Trophoblast cell (in vitro differentiated cells and primary cell): ENCODE results near the gene GNB5.
A peak's percentile ranks its signal among the peaks of the same experiment; 100 is the strongest.

Experiments
- DNase-seq, 2 donors: peaks; one replicate each; pipeline ENCODE4 v3.0.0-alpha.2; 2016
- H2AFZ ChIP-seq: 2 replicates; pipeline ENCODE4 v1.6.1; 2013; ENCODE audit warnings: low read length, moderate library complexity, mild to moderate bottlenecking; ENCODE audit not compliant: insufficient read depth, poor library complexity
- H2AK5ac ChIP-seq: 2 replicates; pipeline ENCODE4 v1.6.1; 2013; ENCODE audit warnings: mild to moderate bottlenecking, low read length
- H2BK120ac ChIP-seq: 2 replicates; pipeline ENCODE4 v1.6.1; 2013; ENCODE audit warnings: low read length, mild to moderate bottlenecking, moderate library complexity; ENCODE audit not compliant: insufficient read depth, poor library complexity
- H2BK12ac ChIP-seq: 2 replicates; pipeline ENCODE4 v1.6.1; 2013; ENCODE audit warnings: mild to moderate bottlenecking, low read length, moderate library complexity
- H2BK5ac ChIP-seq: 2 replicates; pipeline ENCODE4 v1.6.1; 2013; ENCODE audit warnings: low read length, low read depth, moderate library complexity, mild to moderate bottlenecking; ENCODE audit not compliant: poor library complexity
- H3K14ac ChIP-seq: 2 replicates; pipeline ENCODE4 v1.6.1; 2013; ENCODE audit warnings: mild to moderate bottlenecking, low read length
- H3K18ac ChIP-seq: 2 replicates; pipeline ENCODE4 v1.6.1; 2013; ENCODE audit warnings: mild to moderate bottlenecking, low read length
- H3K23ac ChIP-seq: 2 replicates; pipeline ENCODE4 v1.6.1; 2013; ENCODE audit warnings: low read length
- H3K27ac ChIP-seq: 2 replicates; pipeline ENCODE4 v1.5.1; 2013; ENCODE audit warnings: low read depth, mild to moderate bottlenecking, inconsistent platforms, low read length, moderate library complexity
- H3K27me3 ChIP-seq: 2 replicates; pipeline ENCODE4 v1.6.1; 2013; ENCODE audit warnings: inconsistent platforms, mild to moderate bottlenecking, low read length, moderate library complexity; ENCODE audit not compliant: insufficient read depth
- H3K36me3 ChIP-seq, 2 experiments: 1 replicate in 1 of 2; 2 replicates in 1 of 2; pipeline ENCODE4 v1.6.1; 2013; ENCODE audit warnings: low read length in 2 of 2, mild to moderate bottlenecking in 2 of 2, moderate library complexity in 1 of 2; ENCODE audit not compliant: insufficient read depth in 2 of 2, control insufficient read depth in 1 of 2
- H3K4ac ChIP-seq: 2 replicates; pipeline ENCODE4 v1.6.1; 2013; ENCODE audit warnings: low read depth, mild to moderate bottlenecking, low read length, moderate library complexity
- H3K4me1 ChIP-seq, 2 experiments: 1 replicate in 1 of 2; 2 replicates in 1 of 2; pipeline ENCODE4 v1.6.1; 2013; ENCODE audit warnings: low read length in 2 of 2, mild to moderate bottlenecking in 2 of 2, moderate library complexity in 1 of 2; ENCODE audit not compliant: insufficient read depth in 2 of 2, control insufficient read depth in 1 of 2
- H3K4me2 ChIP-seq: 2 replicates; pipeline ENCODE4 v1.6.1; 2013; ENCODE audit warnings: inconsistent platforms, mild to moderate bottlenecking, low read length, moderate library complexity
- H3K4me3 ChIP-seq: 2 replicates; pipeline ENCODE4 v1.5.1; 2013; ENCODE audit warnings: mild to moderate bottlenecking, low read depth, low read length, inconsistent platforms
- H3K79me1 ChIP-seq: one replicate; pipeline ENCODE4 v1.6.1; 2013; ENCODE audit warnings: low read length
- H3K79me2 ChIP-seq: 2 replicates; pipeline ENCODE4 v1.6.1; 2013; ENCODE audit warnings: low read length, mild to moderate bottlenecking; ENCODE audit not compliant: control insufficient read depth, insufficient read depth, poor library complexity
- H3K9ac ChIP-seq: 2 replicates; pipeline ENCODE4 v1.6.1; 2013; ENCODE audit warnings: mild to moderate bottlenecking, low read length
- H3K9me3 ChIP-seq: 2 replicates; pipeline ENCODE4 v1.6.1; 2013; ENCODE audit warnings: low read depth, mild to moderate bottlenecking, control low read depth, inconsistent platforms, low read length; ENCODE audit not compliant: insufficient read depth
- H4K12ac ChIP-seq: 2 replicates; pipeline ENCODE4 v1.6.1; 2013; ENCODE audit warnings: low read depth, mild to moderate bottlenecking, low read length, moderate library complexity
- H4K8ac ChIP-seq: 2 replicates; pipeline ENCODE4 v1.6.1; 2013; ENCODE audit warnings: low read depth, mild to moderate bottlenecking, low read length, moderate library complexity
- H4K91ac ChIP-seq: one replicate; pipeline ENCODE4 v1.6.1; 2013; ENCODE audit warnings: low read depth, mild to moderate bottlenecking, low read length, moderate library complexity
- WGBS: extraction: QIAGEN DNeasy Blood & Tissue Kit; methylation state at CpG from one replicate; pipeline ENCODE4 v1.1.7; 2013; ENCODE audit warnings: missing lambda C conversion rate; ENCODE audit not compliant: insufficient read length, insufficient coverage; ENCODE audit errors: extremely low coverage; 5-methylcytosine and 5-hydroxymethylcytosine counted together

The GNB5 gene

DNA sequence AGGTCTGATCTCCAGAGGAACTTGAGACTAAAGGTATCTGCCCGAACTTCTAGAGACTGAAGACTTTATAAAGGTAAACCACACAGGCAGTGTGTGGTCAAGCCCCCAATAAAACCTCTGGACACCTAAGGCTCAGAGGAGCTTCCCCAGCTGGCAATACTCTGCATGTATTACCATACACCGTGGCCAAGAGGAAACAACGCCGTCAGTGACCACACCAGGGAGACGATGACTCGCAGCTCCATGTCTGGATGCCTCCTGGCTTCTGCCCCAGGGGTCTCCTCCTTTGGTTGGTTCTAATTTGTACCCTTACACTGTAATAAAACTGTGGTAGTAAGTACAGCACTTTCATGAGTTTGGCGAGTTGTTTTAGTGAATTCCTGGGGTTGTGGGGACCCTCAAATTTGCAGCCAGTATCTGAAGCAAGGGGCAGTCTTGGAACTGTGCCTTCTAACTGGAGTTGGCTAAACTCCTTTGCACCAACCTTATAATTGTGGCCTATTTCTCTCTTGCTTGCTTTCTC lies 46.5 kb downstream of the GNB5 start:
- peak; percentile 20 to 30 for DNase-seq
- Histone ChIP-seq H3K4me1 (peaks cover 5 to 6% of the 10 kb centered on the region in 2 experiments), H2BK120ac (peak overlapping the region; percentile 48), H3K4ac (no peak overlapping the region), H3K36me3 (peaks cover 3 to 4% of the 10 kb centered on the region in 2 experiments), H4K91ac (no peak overlapping the region), H3K9ac (no peak overlapping the region), H3K4me2 (peak overlapping the region; percentile 1), H2BK12ac (peak overlapping the region; percentile 19), H4K12ac (no peak overlapping the region), H4K8ac (no peak overlapping the region), H2BK5ac (peak overlapping the region; percentile 45), H3K79me2 (no peaks in the 10 kb centered on the region), H3K14ac (no peak overlapping the region), H2AK5ac (no peak overlapping the region), H3K79me1 (peaks cover 7% of the 10 kb centered on the region), H3K9me3 (no peaks in the 10 kb centered on the region), H3K18ac (no peak overlapping the region), H3K4me3 (no peak overlapping the region), H3K23ac (no peak overlapping the region), H3K27ac (peak overlapping the region; percentile 77), H2AFZ (no peak overlapping the region), H3K27me3 (no peaks in the 10 kb centered on the region)
- WGBS: no CpG with 5 or more reads among the region's 7 CpGs

- no peaks in the 10 kb centered on the region for H3K9me3 ChIP-seq
- WGBS: no CpG with 5 or more reads among the region's 11 CpGs
- no peak overlapping the region for H3K4ac ChIP-seq
- H3K9ac ChIP-seq: no peak overlapping the region
- peaks cover 5 to 6% of the 10 kb centered on the region in 2 experiments for H3K4me1 ChIP-seq
- H4K8ac ChIP-seq: no peak overlapping the region
- H3K36me3 ChIP-seq: peaks cover 3 to 4% of the 10 kb centered on the region in 2 experiments
- no peak overlapping the region for H2AFZ ChIP-seq
- no peak overlapping the region for H4K91ac ChIP-seq
- H2BK5ac ChIP-seq: peak overlapping the region; percentile 2
- peaks cover 7% of the 10 kb centered on the region for H3K79me1 ChIP-seq
- H3K18ac ChIP-seq: no peak overlapping the region
- no peak overlapping the region for H2BK120ac ChIP-seq
- no peaks in the 10 kb centered on the region for H3K79me2 ChIP-seq
- H3K14ac ChIP-seq: no peak overlapping the region
- H3K27ac ChIP-seq: peak overlapping the region; percentile 83
- H3K27me3 ChIP-seq: no peaks in the 10 kb centered on the region
- no peak overlapping the region for H3K23ac ChIP-seq
- H3K4me3 ChIP-seq: no peak overlapping the region
- DNase-seq: peak; percentile 98 to 99
- peak overlapping the region; percentile 41 for H2BK12ac ChIP-seq
- peak overlapping the region; percentile 1 for H3K4me2 ChIP-seq
- H4K12ac ChIP-seq: no peak overlapping the region
- no peak overlapping the region for H2AK5ac ChIP-seq
These were observed 47.3 kb downstream of the GNB5 start for GRCh38 chr15:52143873-52144272.

GRCh38 chr15:52140646-52141045 lies 50.5 kb downstream of the GNB5 start:
- Histone ChIP-seq H3K23ac (no peak overlapping the region), H3K9me3 (no peaks in the 10 kb centered on the region), H2BK12ac (no peak overlapping the region), H3K36me3 (peaks cover 3 to 4% of the 10 kb centered on the region in 2 experiments), H3K27ac (no peak overlapping the region), H3K9ac (no peak overlapping the region), H3K18ac (no peak overlapping the region), H2BK120ac (no peak overlapping the region), H3K4me1 (peaks cover 5 to 6% of the 10 kb centered on the region in 2 experiments), H3K4ac (no peak overlapping the region), H3K79me1 (peaks cover 7% of the 10 kb centered on the region), H3K79me2 (no peaks in the 10 kb centered on the region), H4K12ac (no peak overlapping the region), H2BK5ac (no peak overlapping the region), H3K27me3 (no peaks in the 10 kb centered on the region), H2AK5ac (no peak overlapping the region), H4K91ac (no peak overlapping the region), H2AFZ (no peak overlapping the region), H4K8ac (no peak overlapping the region), H3K4me2 (no peak overlapping the region), H3K14ac (no peak overlapping the region), H3K4me3 (no peak overlapping the region)
- no CpG with 5 or more reads among the region's 4 CpGs for WGBS
- no peak for DNase-seq

DNA sequence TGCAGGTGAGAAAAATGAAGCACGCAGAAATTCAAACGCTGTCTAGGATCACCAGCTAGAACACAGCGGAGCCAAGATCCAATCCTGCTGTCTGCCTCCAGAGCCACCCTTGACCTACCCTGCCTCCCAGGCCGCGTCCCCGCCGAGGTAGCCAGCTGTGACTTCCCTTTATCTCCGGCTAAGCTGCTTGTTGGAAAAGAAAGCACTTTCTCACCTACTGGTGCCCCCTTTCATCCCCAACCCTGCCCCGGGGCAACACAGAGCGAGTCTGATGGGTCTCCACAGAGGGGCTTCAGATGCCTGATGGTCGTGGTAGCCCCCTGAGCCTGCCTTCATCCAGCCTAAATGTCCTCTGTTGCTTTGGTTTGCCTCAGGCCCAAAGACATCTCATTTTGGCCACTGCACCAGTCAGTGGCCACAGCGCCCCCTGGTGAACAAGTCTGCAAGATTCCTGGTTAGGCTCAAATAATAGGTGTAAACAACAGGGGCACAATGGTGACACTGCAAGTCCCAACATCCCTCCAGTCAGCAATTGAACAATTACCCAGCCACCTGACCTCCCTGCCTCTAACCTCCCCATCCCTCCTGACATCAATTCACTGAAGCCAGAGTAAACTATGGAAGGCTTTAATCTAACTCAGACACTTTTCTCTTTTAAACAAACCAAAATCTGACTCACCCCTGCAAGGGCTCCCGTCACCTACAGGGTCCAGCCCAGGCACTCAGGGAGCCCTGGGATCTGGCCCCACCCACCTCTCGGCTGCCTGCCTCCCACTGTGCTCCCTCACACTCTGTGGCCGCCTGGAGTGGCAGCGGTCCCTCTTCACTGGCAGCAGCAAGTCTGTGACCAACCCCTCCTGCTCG lies 51.4 kb downstream of the GNB5 start:
- Histone ChIP-seq H3K9ac (no peak overlapping the region), H3K4ac (no peak overlapping the region), H3K36me3 (peaks cover 0 to 4% of the 10 kb centered on the region in 2 experiments), H3K4me3 (no peak overlapping the region), H4K8ac (no peak overlapping the region), H2BK5ac (no peak overlapping the region), H3K27ac (no peak overlapping the region), H3K18ac (no peak overlapping the region), H4K91ac (no peak overlapping the region), H3K23ac (no peak overlapping the region), H3K79me2 (no peaks in the 10 kb centered on the region), H2AK5ac (no peak overlapping the region), H3K4me2 (no peak overlapping the region), H2AFZ (no peak overlapping the region), H3K4me1 (peaks cover 5 to 6% of the 10 kb centered on the region in 2 experiments), H3K79me1 (peaks cover 7% of the 10 kb centered on the region), H2BK12ac (peak overlapping the region; percentile 19), H3K27me3 (no peaks in the 10 kb centered on the region), H2BK120ac (no peak overlapping the region), H3K9me3 (no peaks in the 10 kb centered on the region), H4K12ac (no peak overlapping the region), H3K14ac (no peak overlapping the region)
- DNase-seq: peak; percentile 54 to 87
- no CpG with 5 or more reads among the region's 17 CpGs for WGBS
